Measurements from ENCODE around the gene RER1. TPM values are rescaled to one million over a fixed set of nuclear protein-coding genes. Genes with fewer than 3 reads are reported as not detected.

RER1 gene
- total RNA-seq, 1 experiment from 2014 or later, result 141 TPM

DNA sequence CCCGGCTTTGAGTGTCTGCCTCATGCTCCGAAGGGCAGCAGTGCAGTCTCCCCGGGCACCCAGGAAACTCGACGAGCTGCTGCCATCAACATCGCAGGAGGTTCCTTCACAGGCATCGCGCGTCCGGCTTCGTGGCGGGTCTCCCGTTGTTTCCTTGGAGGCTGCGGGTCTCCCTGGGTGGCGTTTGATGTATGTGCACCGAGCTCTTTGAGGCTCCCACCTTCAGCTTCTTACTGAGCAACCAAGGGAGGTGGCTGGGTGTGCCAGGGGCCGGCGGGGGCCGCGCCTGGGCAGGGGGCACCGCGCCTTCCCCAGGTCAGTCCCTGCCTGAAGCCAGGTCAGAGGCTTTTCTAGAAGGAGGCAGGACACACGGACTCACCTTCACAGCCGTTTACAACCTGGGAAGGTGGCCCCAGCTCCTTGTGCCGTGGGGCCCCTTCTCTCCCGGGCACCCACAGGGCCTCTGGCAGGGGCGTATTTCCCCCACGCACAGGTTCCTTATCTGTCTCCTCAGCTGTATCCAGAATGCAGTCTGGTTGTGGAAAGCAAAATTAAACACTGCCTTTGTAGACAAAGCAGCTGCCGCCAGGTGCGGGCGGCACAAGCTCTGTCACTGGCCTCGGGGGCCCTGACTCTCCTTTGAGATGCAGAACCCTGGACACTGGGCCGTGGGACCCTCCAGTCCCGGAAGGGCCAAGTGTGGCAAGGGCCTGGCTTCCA is 42.5 kb downstream of the RER1 start:
- H3K4me3 ChIP-seq (ENCODE audit: low read depth, low read length), result no peak overlapping the region
- no TSS peak for BruUV-seq (replicated peaks)
- no peaks in the 10 kb centered on the region for H3K36me3 Mint-ChIP-seq (ENCODE audit: insufficient read depth, unreplicated experiment)
- CTCF ChIA-PET, result no interaction called here
- intact Hi-C loops (cut with micrococcal nuclease; ENCODE audit: unreplicated experiment), result no loop called here
- peaks cover 4% of the 10 kb centered on the region; the same call in 1 of the 2 replicates for H3K9me3 ChIP-seq
- TF ChIP-seq, protein P1, sequence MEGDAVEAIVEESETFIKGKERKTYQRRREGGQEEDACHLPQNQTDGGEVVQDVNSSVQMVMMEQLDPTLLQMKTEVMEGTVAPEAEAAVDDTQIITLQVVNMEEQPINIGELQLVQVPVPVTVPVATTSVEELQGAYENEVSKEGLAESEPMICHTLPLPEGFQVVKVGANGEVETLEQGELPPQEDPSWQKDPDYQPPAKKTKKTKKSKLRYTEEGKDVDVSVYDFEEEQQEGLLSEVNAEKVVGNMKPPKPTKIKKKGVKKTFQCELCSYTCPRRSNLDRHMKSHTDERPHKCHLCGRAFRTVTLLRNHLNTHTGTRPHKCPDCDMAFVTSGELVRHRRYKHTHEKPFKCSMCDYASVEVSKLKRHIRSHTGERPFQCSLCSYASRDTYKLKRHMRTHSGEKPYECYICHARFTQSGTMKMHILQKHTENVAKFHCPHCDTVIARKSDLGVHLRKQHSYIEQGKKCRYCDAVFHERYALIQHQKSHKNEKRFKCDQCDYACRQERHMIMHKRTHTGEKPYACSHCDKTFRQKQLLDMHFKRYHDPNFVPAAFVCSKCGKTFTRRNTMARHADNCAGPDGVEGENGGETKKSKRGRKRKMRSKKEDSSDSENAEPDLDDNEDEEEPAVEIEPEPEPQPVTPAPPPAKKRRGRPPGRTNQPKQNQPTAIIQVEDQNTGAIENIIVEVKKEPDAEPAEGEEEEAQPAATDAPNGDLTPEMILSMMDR (IDR thresholded peaks at IDR 0.05; ENCODE audit: insufficient read depth in 1 of 2, low read depth in 1 of 2, low read length in 1 of 2, severe bottlenecking in 1 of 2, unreplicated experiment in 1 of 2), result no peak
- no peaks in the 10 kb centered on the region for H3K36me3 ChIP-seq (ENCODE audit: control insufficient read depth, insufficient read depth, low read length)
- no peaks in the 10 kb centered on the region for H3K27me3 ChIP-seq (replicated peaks; ENCODE audit: control insufficient read depth, insufficient read depth, low read length)
- no peaks in the 10 kb centered on the region for H3K9me3 Mint-ChIP-seq (ENCODE audit: unreplicated experiment)
- no peaks in the 10 kb centered on the region for H3K4me1 ChIP-seq
- H3K27ac Mint-ChIP-seq (ENCODE audit: unreplicated experiment), result no peak overlapping the region
- POLR2A ChIA-PET, result no interaction called here
- H3K27me3 Mint-ChIP-seq (ENCODE audit: insufficient read depth, unreplicated experiment), result peaks cover 6% of the 10 kb centered on the region
- H3K4me3 Mint-ChIP-seq (ENCODE audit: unreplicated experiment), result no peak overlapping the region
- H3K4me1 Mint-ChIP-seq (ENCODE audit: low read depth, unreplicated experiment), result no peaks in the 10 kb centered on the region
- DNase-seq, result no peak

DNA sequence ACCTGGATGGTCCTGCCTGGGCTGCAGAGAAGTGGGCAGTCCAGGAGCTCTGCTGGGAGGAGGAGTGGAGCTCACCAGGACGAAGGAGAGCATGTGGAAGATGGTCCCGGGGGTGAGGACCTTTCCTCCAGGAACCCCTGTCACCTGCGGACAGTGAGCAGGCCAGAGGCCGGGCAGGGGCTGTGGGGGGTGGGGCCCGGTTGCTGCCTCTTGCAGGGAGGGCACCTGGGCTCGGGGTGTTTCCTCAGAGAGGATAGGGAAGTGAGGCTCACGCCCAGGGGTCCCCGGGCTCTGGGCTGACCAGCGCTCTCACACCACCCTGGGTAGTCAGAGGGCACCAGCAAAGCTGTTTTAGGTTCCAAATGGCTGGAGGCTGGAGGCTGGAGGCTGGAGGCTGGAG is 43.5 kb downstream of the RER1 start:
- no peak overlapping the region for H3K4me3 ChIP-seq (ENCODE audit: low read depth, low read length)

DNA sequence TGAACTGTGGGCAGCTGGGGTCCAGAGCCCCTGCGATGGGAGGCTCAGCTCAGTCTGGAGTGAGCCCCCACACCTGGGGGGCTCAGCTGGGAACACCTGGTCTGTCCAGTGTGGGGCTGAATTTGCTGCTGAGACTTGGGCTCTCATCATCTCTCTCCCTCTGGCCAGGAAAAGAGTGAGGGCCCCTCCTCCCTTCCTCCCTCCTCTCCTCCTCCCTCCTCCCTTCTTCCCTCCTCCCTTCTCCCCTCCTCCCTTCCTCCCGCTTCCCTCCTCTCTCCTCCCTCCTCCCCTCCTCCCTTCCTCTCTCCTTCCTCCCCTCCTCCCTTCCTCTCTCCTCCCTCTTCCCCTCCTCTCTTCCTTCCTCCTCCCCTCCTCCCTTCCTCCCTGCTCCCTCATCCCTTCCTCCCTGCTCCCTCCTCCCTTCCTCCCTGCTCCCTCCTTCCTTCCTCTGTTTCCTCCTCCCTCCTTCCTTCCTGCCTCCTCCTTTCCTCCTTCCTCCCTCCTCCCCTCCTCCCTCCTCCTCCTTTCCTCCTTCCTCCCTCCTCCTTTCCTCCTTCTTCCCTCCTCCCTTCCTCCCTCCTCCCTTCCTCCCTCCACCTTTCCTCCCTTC is 44.2 kb downstream of the RER1 start:
- Mint-ChIP-seq H3K9me3 (ENCODE audit: unreplicated experiment) (no peaks in the 10 kb centered on the region), H3K36me3 (ENCODE audit: insufficient read depth, unreplicated experiment) (no peaks in the 10 kb centered on the region), H3K4me1 (ENCODE audit: low read depth, unreplicated experiment) (no peaks in the 10 kb centered on the region), H3K4me3 (ENCODE audit: unreplicated experiment) (no peak overlapping the region), H3K27me3 (ENCODE audit: insufficient read depth, unreplicated experiment) (peaks cover 8% of the 10 kb centered on the region), H3K27ac (ENCODE audit: unreplicated experiment) (no peak overlapping the region)
- no peak overlapping the region for H3K4me3 ChIP-seq (ENCODE audit: low read depth, low read length)
- DNase-seq, result no peak
- no peaks in the 10 kb centered on the region for H3K4me1 ChIP-seq
- TF ChIP-seq, protein P1 (IDR thresholded peaks at IDR 0.05; ENCODE audit: insufficient read depth in 1 of 2, low read depth in 1 of 2, low read length in 1 of 2, severe bottlenecking in 1 of 2, unreplicated experiment in 1 of 2), result no peak
- no TSS peak for BruUV-seq (replicated peaks)
- no peaks in the 10 kb centered on the region for H3K9me3 ChIP-seq
- H3K36me3 ChIP-seq (ENCODE audit: control insufficient read depth, insufficient read depth, low read length), result no peaks in the 10 kb centered on the region
- ChIA-PET POLR2A (no interaction called here), CTCF (no interaction called here)
- no peaks in the 10 kb centered on the region for H3K27me3 ChIP-seq (replicated peaks; ENCODE audit: control insufficient read depth, insufficient read depth, low read length)
- intact Hi-C loops (cut with micrococcal nuclease; ENCODE audit: unreplicated experiment), result no loop called here

More for the DNA sequence above, 43.5 kb downstream of the RER1 start:
- Histone ChIP-seq H3K4me1 (no peaks in the 10 kb centered on the region), H3K27me3 (replicated peaks; ENCODE audit: control insufficient read depth, insufficient read depth, low read length) (no peaks in the 10 kb centered on the region), H3K9me3 (peaks cover under 1% of the 10 kb centered on the region; the same call in 1 of the 2 replicates), H3K36me3 (ENCODE audit: control insufficient read depth, insufficient read depth, low read length) (no peaks in the 10 kb centered on the region)
- ChIA-PET CTCF (no interaction called here), POLR2A (no interaction called here)
- Mint-ChIP-seq H3K27ac (ENCODE audit: unreplicated experiment) (no peak overlapping the region), H3K4me3 (ENCODE audit: unreplicated experiment) (no peak overlapping the region), H3K36me3 (ENCODE audit: insufficient read depth, unreplicated experiment) (no peaks in the 10 kb centered on the region), H3K9me3 (ENCODE audit: unreplicated experiment) (no peaks in the 10 kb centered on the region), H3K27me3 (ENCODE audit: insufficient read depth, unreplicated experiment) (peaks cover 6% of the 10 kb centered on the region), H3K4me1 (ENCODE audit: low read depth, unreplicated experiment) (no peaks in the 10 kb centered on the region)
- DNase-seq, result no peak
- TF ChIP-seq, protein P1 (IDR thresholded peaks at IDR 0.05; ENCODE audit: insufficient read depth in 1 of 2, low read depth in 1 of 2, low read length in 1 of 2, severe bottlenecking in 1 of 2, unreplicated experiment in 1 of 2), result no peak
- BruUV-seq (replicated peaks), result no TSS peak
- intact Hi-C loops (cut with micrococcal nuclease; ENCODE audit: unreplicated experiment), result no loop called here

Data from Caco-2 (cell line).